Measurements from ENCODE around the gene SIRT1. TPM values are rescaled to one million over a fixed set of nuclear protein-coding genes. Genes with fewer than 3 reads are reported as not detected.
"Not testable (repeated sequence)": the region's sequence is repeated elsewhere in the genome, so short reads cannot be mapped to it uniquely, and the experiment has no call there.

Gene SIRT1
- total RNA-seq, 2 donors from 2014 or later, result 14.3 to 20.9 TPM

DNA sequence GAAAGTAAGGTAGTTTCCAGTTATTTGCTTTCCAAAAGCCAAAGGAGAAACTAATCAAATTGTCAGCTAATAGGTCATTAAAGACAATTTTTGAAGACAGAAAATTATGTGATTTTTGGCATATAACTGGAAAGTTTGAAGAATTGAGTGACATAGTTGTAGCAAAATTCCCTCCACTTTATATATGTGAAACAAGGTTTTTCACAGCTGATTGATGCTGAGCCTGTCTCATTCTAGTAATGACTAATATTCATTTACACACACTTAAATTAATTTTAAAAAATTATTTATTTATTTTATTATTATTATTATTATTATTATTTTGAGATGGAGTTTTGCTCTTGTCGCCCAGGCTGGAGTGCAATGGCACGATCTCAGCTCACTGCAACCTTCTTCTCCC is 16.3 kb upstream of the SIRT1 start:
- no peak for ATAC-seq
- intact Hi-C loops (cut with DNase I, micrococcal nuclease), result loop anchor here in 1 of 2 donors (10.0 kb wide), 1 partner anchor 197 kb away; no protein-coding TSS in a partner anchor
- no peak for DNase-seq

DNA sequence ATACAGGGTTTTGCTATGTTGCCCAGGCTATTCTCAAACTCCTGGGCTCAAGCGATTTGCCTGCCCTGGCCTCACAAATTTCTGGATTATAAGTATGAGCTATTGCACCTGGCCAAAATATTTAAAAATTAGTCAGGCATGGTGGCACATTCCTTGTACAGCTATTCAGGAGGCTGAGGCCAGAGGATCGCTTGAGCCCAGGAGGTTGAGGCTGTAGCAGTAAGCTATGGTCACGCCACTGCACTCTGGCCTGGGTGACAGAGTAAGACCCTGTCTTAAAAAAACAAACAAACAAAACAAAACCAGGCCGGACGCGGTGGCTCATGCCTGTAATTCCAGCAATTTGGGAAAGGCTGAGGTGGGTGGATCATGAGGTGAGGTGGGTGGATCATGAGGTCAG is 14.5 kb upstream of the SIRT1 start:
- DNase-seq (no peak), ATAC-seq (no peak)
- intact Hi-C loops (cut with DNase I, micrococcal nuclease), result loop anchor here in 1 of 2 donors (10.0 kb wide), 1 partner anchor 195 kb away; no protein-coding TSS in a partner anchor

DNA sequence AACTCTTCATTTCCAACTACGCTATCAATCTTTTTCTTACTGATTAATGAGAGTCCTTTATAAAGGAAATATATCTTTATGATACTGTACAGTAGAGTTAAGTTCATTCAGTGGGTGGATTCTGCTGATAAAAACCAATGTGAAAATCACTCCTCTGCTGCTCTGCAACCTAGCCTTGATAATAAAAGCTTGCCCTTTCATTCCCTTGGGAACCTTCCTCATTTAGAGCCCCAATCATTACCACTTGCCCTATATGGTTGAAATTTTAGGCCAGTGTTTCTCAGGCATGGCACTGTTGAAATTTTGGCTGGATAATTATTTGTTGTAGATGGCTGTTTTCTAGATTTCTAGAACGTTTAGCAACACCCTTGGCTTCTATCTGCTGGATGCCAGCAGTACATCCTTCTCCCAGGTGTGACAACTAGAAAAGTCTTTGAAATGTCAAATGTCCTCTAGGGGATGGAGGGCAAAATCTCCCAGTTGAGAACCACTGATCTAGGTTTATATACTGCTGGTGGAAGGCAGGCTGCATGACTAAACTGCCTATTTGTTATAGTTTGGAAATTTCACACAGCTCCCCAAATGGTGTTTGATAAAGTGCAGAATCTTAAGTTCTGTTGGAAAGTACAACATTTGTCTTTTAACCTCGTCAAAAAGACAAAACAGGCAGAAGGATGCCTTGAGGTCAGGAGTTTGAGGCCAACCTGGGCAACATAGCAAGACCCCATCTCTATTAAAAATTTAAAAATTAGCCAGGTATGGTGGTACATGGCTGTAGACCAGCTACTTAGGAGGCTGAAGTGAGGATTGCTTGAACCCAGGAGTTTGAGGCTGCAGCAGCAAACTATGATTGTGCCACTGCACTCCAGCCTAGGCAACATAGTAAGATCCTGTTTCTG is 8.9 kb upstream of the SIRT1 start:
- ATAC-seq (no peak), DNase-seq (no peak)
- intact Hi-C loops (cut with DNase I, micrococcal nuclease), result no loop called here

DNA sequence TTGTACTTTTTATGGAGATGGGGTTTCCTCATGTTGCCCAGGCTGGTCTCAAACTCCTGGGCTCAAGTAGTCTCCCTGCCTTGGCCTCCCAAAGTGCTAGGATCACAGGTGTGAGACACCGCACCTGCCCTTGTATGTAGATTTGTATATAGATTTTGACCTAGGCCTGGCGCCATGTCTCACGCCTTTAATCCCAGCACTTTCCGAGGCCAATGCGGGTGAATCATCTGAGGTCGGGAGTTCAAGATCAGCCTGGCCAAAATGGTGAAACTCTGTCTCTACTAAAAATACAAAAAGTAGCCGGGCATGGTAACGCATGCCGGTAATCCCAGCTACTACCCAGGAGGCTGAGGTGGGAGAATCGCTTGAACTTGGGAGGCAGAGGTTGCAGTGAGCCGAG is 7.0 kb upstream of the SIRT1 start:
- DNase-seq; intact Hi-C loops (cut with DNase I, micrococcal nuclease); ATAC-seq: not testable (repeated sequence)

DNA sequence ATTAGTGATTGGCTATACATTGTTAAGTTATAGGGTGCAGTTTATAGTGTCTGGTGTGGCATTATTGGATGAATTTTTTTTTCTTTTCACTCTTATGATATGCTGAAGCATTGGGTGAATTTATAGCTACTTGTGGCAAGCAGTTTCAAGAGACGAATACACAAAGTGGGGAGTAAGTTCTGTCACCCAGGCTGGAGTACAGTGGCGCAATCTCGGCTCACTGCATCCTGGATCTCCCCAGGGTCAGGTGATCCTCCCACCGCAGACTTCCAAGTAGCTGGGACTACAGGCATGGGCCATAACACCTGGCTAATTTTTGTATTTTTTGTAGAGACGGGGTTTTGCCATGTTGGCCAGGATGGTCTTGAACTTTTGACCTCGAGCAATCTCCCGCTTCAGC is 6.3 kb upstream of the SIRT1 start:
- ATAC-seq, result no peak
- intact Hi-C loops (cut with DNase I, micrococcal nuclease), result no loop called here
- no peak for DNase-seq

DNA sequence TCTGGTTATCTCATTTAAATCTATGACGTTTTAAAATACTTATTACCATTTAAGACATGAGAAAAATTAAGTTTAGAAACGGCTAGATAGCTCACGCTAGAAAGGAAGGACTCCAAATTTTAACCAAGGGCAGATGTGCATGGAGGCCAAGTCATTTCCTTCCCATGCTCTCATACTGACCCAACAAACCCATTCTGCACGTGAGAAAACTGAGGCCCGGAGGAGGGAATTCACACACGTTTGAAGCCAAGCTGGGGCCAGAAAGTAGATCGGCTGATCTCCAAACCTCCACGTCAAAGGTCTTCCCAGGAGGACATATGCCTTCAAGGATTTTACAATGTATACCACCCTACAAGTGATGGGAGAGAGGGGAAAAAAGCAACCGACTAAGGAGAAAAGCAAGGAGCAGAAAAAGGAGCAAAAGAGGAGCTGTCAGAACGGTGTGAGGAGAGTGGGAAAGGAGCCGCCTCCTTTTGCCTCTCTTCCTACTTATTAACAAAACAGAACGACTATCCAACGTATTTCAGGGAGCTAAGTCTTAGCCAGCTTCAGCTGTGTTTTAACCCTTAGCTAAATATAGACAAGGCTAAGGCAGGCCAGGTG is 645 bp upstream of the SIRT1 start:
- peak; percentile 22 for ATAC-seq
- peak in 1 of 2 donors; percentile 18 for DNase-seq
- intact Hi-C loops (cut with DNase I, micrococcal nuclease), result no loop called here

DNA sequence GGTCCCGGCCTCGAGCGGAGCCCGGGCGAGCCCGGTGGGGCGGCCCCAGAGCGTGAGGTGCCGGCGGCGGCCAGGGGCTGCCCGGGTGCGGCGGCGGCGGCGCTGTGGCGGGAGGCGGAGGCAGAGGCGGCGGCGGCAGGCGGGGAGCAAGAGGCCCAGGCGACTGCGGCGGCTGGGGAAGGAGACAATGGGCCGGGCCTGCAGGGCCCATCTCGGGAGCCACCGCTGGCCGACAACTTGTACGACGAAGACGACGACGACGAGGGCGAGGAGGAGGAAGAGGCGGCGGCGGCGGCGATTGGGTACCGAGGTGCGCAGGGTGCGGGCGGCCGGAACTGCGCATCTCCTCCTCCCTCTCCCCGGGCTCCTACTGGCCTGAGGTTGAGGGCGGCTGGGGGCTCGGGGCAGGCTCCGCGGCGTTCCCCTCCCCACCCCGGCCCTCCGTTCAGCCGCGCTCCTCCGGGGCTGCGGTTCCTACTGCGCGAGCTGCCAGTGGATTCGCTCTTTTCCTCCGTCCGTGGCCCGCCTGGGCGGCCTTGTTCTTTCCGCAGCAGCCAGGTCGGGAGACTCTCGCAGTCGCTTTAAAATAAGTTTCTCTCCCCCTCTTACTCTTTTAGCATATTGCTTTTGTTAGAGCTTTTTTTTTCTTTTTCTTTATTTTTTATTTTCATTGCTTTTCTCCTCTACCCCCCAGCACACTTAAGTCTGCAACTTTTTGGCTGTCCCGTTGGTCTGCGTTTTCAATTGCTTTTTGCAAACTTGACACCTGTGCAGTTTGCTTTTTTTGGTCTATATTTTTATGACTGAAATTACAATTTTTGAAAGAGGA is 600 bp downstream of the SIRT1 start:
- ATAC-seq (peak; percentile 77), DNase-seq (peak; percentile 81 to 90)
- intact Hi-C loops (cut with DNase I, micrococcal nuclease), result no loop called here

DNA sequence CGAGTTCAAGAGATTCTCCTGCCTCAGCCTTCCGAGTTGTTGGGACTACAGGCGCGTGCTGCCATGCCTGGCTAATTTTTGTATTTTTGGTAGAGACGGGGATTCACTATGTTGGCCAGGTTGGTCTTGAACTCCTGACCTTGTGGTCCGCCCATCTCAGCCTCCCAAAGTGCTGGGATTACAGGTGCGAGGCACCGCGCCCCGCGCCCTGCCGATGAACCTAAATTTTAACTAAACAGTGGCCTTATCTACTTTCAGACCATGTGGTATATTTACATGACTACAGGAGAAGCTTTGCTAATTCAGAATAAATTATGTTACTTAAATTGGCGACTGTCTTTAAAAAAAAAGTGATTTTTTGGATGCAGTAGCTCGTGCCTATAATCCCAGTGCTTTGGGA is 9.2 kb downstream of the SIRT1 start:
- intact Hi-C loops (cut with DNase I, micrococcal nuclease), result no loop called here
- DNase-seq (no peak), ATAC-seq (no peak)

DNA sequence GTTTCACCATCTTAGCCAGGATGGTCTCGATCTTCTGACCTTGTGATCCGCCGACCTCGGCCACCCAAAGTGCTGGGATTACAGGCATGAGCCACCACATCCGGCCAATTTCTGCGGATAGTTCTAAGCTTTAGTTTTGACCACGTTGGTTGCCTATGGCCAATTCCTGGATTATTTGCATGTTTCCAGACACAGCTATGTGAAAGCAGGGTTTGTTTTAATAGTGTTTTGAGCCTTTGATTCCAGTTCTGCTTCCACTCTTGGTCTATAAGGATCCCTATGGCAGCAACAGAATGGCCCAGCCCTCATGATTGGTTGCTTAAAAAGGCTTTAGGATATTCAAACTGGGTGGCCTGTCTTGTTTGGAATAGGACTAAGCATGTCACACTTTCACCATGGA is 19.1 kb downstream of the SIRT1 start:
- intact Hi-C loops (cut with DNase I, micrococcal nuclease), result no loop called here
- no peak for DNase-seq

DNA sequence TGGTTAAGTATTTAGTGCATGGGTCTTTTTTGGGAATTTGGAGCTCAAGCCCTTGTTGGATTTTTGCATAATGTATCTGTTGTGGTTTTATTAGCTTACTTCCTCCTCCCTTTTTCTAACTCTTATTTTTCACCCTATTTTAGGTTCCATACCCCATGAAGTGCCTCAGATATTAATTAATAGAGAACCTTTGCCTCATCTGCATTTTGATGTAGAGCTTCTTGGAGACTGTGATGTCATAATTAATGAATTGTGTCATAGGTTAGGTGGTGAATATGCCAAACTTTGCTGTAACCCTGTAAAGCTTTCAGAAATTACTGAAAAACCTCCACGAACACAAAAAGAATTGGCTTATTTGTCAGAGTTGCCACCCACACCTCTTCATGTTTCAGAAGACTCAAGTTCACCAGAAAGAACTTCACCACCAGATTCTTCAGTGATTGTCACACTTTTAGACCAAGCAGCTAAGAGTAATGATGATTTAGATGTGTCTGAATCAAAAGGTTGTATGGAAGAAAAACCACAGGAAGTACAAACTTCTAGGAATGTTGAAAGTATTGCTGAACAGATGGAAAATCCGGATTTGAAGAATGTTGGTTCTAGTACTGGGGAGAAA is 28.0 kb downstream of the SIRT1 start:
- DNase-seq (no peak), ATAC-seq (no peak)
- intact Hi-C loops (cut with DNase I, micrococcal nuclease), result no loop called here

More for the DNA sequence above, 19.1 kb downstream of the SIRT1 start:
- no peak for ATAC-seq

DNA sequence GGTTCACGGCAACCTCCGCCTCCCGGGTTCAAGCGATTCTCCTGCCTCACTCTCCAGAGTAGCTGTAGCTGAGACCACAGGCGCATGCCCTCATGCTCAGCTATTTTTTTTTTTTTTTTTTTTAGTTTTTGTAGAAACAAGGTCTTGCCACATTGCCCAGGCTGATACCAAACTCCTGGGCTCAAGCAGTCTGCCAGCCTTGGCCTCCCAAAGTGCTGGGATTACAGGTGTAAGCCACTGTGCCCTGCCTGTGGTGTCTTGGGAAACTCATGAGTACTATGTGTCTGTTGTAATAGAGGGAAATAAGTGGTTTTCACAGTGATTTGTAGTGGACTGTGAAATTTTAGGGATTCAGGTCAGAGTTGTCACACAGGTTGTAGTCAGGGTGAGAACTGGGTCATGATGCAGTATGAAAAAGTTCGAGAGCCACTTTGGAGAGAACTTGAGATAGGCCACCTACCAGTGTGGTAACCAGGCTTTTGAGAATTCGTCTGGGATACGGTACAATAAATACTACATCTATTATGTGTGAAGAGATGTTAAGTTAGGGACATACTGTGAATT is 30.4 kb downstream of the SIRT1 start:
- intact Hi-C loops (cut with DNase I, micrococcal nuclease), result no loop called here
- ATAC-seq, result no peak
- DNase-seq, result no peak

DNA sequence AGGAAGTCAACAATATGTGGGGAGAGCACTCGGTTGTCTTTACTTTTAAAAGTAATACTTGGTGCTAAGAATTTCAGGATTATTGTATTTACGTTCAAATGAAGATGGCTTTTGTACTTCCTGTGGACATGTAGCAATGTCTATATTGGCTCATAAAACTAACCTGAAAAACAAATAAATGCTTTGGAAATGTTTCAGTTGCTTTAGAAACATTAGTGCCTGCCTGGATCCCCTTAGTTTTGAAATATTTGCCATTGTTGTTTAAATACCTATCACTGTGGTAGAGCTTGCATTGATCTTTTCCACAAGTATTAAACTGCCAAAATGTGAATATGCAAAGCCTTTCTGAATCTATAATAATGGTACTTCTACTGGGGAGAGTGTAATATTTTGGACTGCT is 32.7 kb downstream of the SIRT1 start:
- ATAC-seq, result peak; percentile 28
- no peak for DNase-seq
- intact Hi-C loops (cut with DNase I, micrococcal nuclease), result no loop called here

DNA sequence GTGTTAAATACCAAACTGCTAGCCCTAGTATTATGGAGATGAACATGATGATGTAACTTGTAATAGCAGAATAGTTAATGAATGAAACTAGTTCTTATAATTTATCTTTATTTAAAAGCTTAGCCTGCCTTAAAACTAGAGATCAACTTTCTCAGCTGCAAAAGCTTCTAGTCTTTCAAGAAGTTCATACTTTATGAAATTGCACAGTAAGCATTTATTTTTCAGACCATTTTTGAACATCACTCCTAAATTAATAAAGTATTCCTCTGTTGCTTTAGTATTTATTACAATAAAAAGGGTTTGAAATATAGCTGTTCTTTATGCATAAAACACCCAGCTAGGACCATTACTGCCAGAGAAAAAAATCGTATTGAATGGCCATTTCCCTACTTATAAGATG is 33.2 kb downstream of the SIRT1 start:
- DNase-seq, result no peak
- ATAC-seq, result no peak
- intact Hi-C loops (cut with DNase I, micrococcal nuclease), result no loop called here

DNA sequence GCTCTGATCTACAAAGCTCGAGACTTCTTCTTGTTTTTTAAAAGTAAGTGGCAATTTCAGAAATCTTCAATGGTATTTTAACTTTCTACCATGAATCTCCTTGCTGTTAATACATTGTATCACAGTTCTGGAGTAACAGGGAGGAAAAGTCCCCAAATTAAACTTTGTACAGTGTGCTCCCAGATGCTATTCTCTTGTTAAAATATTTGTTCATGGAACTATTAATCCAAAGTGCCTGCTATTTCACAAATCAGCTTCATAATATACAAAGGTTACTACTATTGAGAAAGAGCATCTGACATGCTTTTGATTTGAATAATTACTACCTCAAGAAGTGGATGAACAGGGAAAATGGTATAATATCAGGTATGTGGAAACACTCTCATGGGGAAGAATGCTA is 36.6 kb downstream of the SIRT1 start:
- no peak for DNase-seq
- intact Hi-C loops (cut with DNase I, micrococcal nuclease), result no loop called here
- no peak for ATAC-seq

DNA sequence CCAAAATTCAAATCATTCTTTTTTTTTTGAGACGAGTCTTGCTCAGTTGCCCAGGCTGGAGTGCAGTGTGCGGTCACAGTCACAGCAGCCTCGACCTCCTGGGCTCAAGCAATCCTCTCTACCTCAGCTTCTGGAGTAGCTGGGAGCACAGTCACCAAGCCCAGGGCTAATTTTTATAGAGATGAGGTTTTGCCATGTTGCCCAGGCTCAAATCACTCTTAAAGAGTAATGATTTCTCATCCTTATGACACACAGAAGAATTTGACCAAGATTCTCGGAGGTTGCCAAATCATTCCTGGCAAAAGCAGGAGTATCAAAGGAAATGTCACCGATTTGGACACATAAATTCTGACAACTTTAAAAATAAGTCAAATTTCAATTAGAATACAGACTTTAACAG is 39.1 kb downstream of the SIRT1 start:
- DNase-seq (no peak), ATAC-seq (no peak)
- intact Hi-C loops (cut with DNase I, micrococcal nuclease), result no loop called here

DNA sequence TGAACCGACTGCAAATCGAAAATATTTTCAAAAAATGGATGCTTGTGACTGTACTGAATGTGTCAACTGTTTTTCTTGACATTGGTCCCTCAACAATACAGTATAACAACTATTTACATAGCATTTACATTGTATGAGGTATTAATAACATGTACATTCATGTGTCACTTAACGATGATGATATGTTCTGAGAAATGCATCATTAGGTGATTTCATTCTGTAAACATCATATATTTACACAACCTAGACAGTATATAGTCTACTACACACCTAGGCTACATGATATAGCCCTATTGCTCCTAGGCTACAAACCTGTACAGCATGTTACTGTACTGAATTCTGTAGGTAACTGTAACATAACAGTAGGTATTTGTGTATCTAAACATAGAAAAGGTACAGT is 39.7 kb downstream of the SIRT1 start:
- ATAC-seq (no peak), DNase-seq (no peak)
- intact Hi-C loops (cut with DNase I, micrococcal nuclease), result no loop called here

DNA sequence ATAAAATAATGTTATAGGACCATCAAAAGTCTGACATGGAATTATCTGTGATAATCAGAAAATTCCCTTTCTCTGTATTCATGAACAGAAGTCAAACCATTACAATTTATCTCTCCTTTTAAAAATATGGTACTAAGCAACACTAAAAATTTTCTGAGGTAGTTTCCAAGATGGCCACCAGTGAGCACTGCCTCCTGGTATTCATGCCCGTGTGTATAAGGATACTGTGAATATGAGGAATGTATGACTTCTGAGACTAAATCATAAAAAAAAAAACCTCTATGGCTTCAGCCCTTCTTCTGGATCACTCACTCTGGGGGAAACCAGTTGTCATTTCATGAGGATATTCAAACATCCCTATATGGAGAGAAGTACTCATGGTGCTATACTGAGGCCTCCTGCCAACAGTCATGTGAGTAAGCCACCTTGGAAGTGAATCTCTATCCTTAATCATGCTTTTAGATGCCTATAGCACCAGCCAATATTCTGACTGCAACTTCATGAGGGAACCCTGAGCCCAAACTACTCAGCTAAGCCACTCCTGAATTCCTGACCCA is 41.1 kb downstream of the SIRT1 start:
- intact Hi-C loops (cut with DNase I, micrococcal nuclease), result no loop called here
- ATAC-seq (no peak), DNase-seq (no peak)

DNA sequence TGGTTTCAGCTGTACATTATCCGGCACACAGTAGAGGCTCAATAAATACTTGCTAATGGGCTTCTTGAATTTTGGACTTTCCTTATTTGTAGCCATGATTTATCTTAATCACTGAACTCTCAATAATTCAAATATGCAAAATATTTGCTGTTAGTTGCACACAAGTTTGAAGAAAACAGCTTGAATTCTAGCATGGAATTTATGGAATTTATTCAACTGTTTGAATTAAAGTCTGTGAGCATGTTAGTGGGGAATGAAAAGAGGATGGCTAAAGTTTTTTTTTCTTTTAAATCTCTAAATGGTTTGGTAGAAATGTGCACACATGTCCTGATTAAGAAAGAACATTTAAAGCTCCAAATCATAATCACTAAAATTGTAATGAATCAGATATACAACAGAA is 42.5 kb downstream of the SIRT1 start:
- intact Hi-C loops (cut with DNase I, micrococcal nuclease), result no loop called here

DNA sequence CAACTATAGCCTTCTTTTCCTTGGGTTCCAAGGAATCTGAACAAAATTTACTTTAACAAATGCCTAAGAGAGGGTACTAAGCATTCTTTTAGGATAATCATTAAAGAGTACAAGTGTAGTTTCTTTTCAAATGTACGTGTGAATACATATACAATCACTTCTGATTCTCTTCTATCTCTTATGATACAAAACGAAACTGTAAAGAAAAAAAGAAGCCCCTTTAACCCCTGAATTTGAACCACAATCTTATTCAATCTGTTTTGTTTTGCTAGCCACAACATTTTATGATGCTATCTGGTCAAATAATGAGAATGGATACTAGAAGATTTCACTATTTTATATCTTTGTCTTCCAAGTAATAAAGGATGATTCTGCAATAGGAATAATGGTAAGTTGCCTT is 48.7 kb downstream of the SIRT1 start:
- DNase-seq (no peak), ATAC-seq (no peak)
- intact Hi-C loops (cut with DNase I, micrococcal nuclease), result no loop called here

More for the DNA sequence above, 42.5 kb downstream of the SIRT1 start:
- DNase-seq, result no peak
- no peak for ATAC-seq

Data from left colon (tissue), 2 donors.